Esophagus squamous epithelium (tissue), 4 donors: ENCODE data around the gene RASGRF2.
"Not testable (repeated sequence)": the region's sequence is repeated elsewhere in the genome, so short reads cannot be mapped to it uniquely, and the experiment has no call there.

ENCODE experiments used
- POLR2A ChIP-seq, 4 donors: fragments of 450-650 bp; IDR thresholded peaks; one replicate each; pipeline ENCODE4 v1.6.1; 2017; ENCODE audit warnings: antibody characterized with exemption in 4 of 4, mild to moderate bottlenecking in 4 of 4, moderate library complexity in 3 of 4
- TF ChIP-seq, protein P1 (sequence below), 6 experiments: fragments of 450-650 bp in 4 of 6; fragments of 200-600 bp in 2 of 6; sonication (generic) in 2 of 6; IDR thresholded peaks; one replicate each; pipeline ENCODE4 v1.5.1; 2016 to 2019; ENCODE audit warnings: antibody characterized with exemption in 6 of 6, mild to moderate bottlenecking in 4 of 6, moderate library complexity in 4 of 6

- TF ChIP-seq, protein P1, sequence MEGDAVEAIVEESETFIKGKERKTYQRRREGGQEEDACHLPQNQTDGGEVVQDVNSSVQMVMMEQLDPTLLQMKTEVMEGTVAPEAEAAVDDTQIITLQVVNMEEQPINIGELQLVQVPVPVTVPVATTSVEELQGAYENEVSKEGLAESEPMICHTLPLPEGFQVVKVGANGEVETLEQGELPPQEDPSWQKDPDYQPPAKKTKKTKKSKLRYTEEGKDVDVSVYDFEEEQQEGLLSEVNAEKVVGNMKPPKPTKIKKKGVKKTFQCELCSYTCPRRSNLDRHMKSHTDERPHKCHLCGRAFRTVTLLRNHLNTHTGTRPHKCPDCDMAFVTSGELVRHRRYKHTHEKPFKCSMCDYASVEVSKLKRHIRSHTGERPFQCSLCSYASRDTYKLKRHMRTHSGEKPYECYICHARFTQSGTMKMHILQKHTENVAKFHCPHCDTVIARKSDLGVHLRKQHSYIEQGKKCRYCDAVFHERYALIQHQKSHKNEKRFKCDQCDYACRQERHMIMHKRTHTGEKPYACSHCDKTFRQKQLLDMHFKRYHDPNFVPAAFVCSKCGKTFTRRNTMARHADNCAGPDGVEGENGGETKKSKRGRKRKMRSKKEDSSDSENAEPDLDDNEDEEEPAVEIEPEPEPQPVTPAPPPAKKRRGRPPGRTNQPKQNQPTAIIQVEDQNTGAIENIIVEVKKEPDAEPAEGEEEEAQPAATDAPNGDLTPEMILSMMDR (IDR thresholded peaks at IDR 0.05) = not testable (repeated sequence)
- TF ChIP-seq POLR2A (IDR thresholded peaks at IDR 0.05) = not testable (repeated sequence)
These were observed 164.5 kb downstream of the RASGRF2 start for GRCh38 chr5:81124689-81125088.
